GM19043 (cell line): ENCODE measurements around the gene SERPINI1.

ENCODE experiments used
- ATAC-seq: cut with Tn5 transposase; IDR thresholded peaks from one replicate; pipeline ENCODE4 v1.9.1; 2021; ENCODE audit warnings: low read depth; ENCODE audit not compliant: unreplicated experiment

Gene SERPINI1

GRCh38 chr3:167872941-167873340 lies 137.4 kb downstream of the SERPINI1 start:
- ATAC-seq, result no peak

GRCh38 chr3:167874671-167875372 lies 139.3 kb downstream of the SERPINI1 start:
- no peak for ATAC-seq
